ENCODE data around the gene KIF16B. TPM values are rescaled to one million over a fixed set of nuclear protein-coding genes. Genes with fewer than 3 reads are reported as not detected.

KIF16B gene
- total and polyA plus RNA-seq, 2 of the 8 experiments (the other 6 are each of a cell fraction or from before 2014, with no cell fraction given), result 3.0 to 9.2 TPM

DNA sequence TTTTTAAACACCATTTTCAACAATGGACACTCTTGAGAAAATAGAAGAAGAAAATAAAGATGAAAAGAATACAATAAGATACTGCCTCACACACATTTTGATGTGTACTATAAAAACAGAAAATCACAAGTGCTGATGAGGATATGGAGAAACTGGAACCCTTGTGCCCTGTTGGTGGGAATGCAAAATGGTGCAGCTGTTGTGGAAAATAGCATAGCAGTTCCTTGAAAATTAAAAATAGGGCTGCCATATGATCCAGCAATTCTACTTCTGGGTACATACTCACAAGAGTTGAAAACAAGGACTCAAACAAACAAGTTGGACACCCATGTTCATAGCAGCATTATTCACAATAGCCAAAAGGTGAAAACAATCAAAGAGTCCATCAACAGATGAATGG is 173.0 kb downstream of the KIF16B start:
- no peak overlapping the region for H3K4ac ChIP-seq (replicated peaks; ENCODE audit: insufficient read length, low read depth, low read length)
- FAIRE-seq (no peak), DNase-seq (ENCODE audit: low read depth in 1 of 2, low spot score in 2 of 2) (no peak)
- no peak overlapping the region for H3K4me3 ChIP-seq (ENCODE audit: extremely low read depth in 1 of 4, insufficient read depth in 2 of 4, low read depth in 3 of 4, low read length in 4 of 4)
- no peak overlapping the region for H2BK20ac ChIP-seq (ENCODE audit: low read length)
- H3K27me3 ChIP-seq (replicated peaks in 1 of 4; ENCODE audit: control insufficient read depth in 3 of 4, extremely low read depth in 1 of 4, insufficient read depth in 3 of 4, low read length in 3 of 4), result no peaks in the 10 kb centered on the region
- H3K9ac ChIP-seq (replicated peaks in 1 of 4; ENCODE audit: extremely low read depth in 1 of 4, low read depth in 3 of 4, low read length in 3 of 4), result no peak overlapping the region
- no peak overlapping the region for H3K23ac ChIP-seq (ENCODE audit: insufficient read length)
- H2BK12ac ChIP-seq (ENCODE audit: low read depth, low read length), result no peak overlapping the region
- no peak overlapping the region for H3K56ac ChIP-seq (replicated peaks; ENCODE audit: insufficient read length, low read depth, low read length)
- H3K79me2 ChIP-seq (ENCODE audit: control insufficient read depth in 1 of 2, insufficient read depth in 2 of 2, low read length in 2 of 2), result no peaks in the 10 kb centered on the region
- ChIA-PET CTCF (ENCODE audit: partially characterized antibody) (no interaction called here), POLR2A (ENCODE audit: partially characterized antibody) (no interaction called here)
- no peak overlapping the region for H2AFZ ChIP-seq (ENCODE audit: low read length)
- H3K4me1 ChIP-seq (replicated peaks in 1 of 4; ENCODE audit: control insufficient read depth in 3 of 4, insufficient read depth in 4 of 4, low read length in 3 of 4), result peaks cover 0 to 3% (median 0%) of the 10 kb centered on the region in 4 experiments; a peak in 1 of 7 replicates
- no peak overlapping the region for H3K14ac ChIP-seq (ENCODE audit: insufficient read length)
- no peak overlapping the region for H4K5ac ChIP-seq (ENCODE audit: insufficient read length, low read depth, low read length)
- no peak overlapping the region for H4K91ac ChIP-seq (replicated peaks; ENCODE audit: insufficient read length, low read length)
- no peak overlapping the region for H2BK120ac ChIP-seq (replicated peaks; ENCODE audit: low read depth, low read length)
- H3K9me3 ChIP-seq (ENCODE audit: insufficient read depth in 2 of 2, low read depth in 1 of 2, low read length in 1 of 2), result no peaks in the 10 kb centered on the region
- H3K4me2 ChIP-seq (ENCODE audit: insufficient read depth in 1 of 2, low read depth in 2 of 2, low read length in 2 of 2), result no peak overlapping the region
- no peak overlapping the region for H2BK5ac ChIP-seq (ENCODE audit: low read depth, low read length)
- no peak overlapping the region for H3K27ac ChIP-seq (ENCODE audit: low read depth, low read length)
- TF ChIP-seq CBX8 (IDR thresholded peaks at IDR 0.05; ENCODE audit: borderline replicate concordance, low read depth, low read length), result no peak
- TF ChIP-seq HDAC2 (IDR thresholded peaks at IDR 0.05; ENCODE audit: borderline replicate concordance in 1 of 2, low read depth in 2 of 2, low read length in 2 of 2), result no peak
- TF ChIP-seq YY1 (IDR thresholded peaks at IDR 0.05; ENCODE audit: low read depth, low read length), result no peak
- TF ChIP-seq KDM1A (IDR thresholded peaks at IDR 0.05; ENCODE audit: borderline replicate concordance, low read length), result no peak
- TF ChIP-seq POLR2AphosphoS5 (IDR thresholded peaks at IDR 0.05; ENCODE audit: low read depth, low read length), result no peak
- TF ChIP-seq POU5F1 (IDR thresholded peaks at IDR 0.05; ENCODE audit: low read depth, low read length), result no peak
- no peak for TF ChIP-seq NRF1 (IDR thresholded peaks at IDR 0.05; ENCODE audit: low read depth, low read length)
- TF ChIP-seq SIN3A (conservative IDR thresholded peaks at IDR 0.05 in 1 of 2, IDR thresholded peaks at IDR 0.05 in 1 of 2; ENCODE audit: low read depth in 1 of 2, low read length in 2 of 2), result no peak
- no peak for TF ChIP-seq SIRT6 (IDR thresholded peaks at IDR 0.05; ENCODE audit: low read length)
- H2AK5ac ChIP-seq (ENCODE audit: low read depth, low read length), result no peak overlapping the region
- 0 out of 8 replicates have a peak, but pooled peaks cover 0 to 2% (median 0%) of the 10 kb centered on the region in 4 experiments for H3K36me3 ChIP-seq (ENCODE audit: control insufficient read depth in 2 of 4, insufficient read depth in 4 of 4, low read length in 3 of 4)
- no peak overlapping the region for H2BK15ac ChIP-seq (ENCODE audit: low read length)
- no peak overlapping the region for H4K8ac ChIP-seq (ENCODE audit: extremely low read depth, insufficient read depth, low read length)
- H4K20me1 ChIP-seq (replicated peaks in 1 of 2; ENCODE audit: control insufficient read depth in 1 of 2, insufficient read depth in 2 of 2, low read length in 2 of 2), result no peaks in the 10 kb centered on the region
- no peaks in the 10 kb centered on the region for H3K79me1 ChIP-seq (ENCODE audit: low read depth, low read length)
- H3K18ac ChIP-seq (ENCODE audit: extremely low read depth, low read length), result no peak overlapping the region
- no peaks in the 10 kb centered on the region for H3K23me2 ChIP-seq (ENCODE audit: low read depth, low read length)

Data from H1 (cell line).